Sigmoid colon (tissue), 7 donors: ENCODE data around the gene SEH1L. TPM values are rescaled to one million over a fixed set of nuclear protein-coding genes. Genes with fewer than 3 reads are reported as not detected.

ENCODE experiments used
- DNase-seq: peaks from one replicate; pipeline ENCODE4 v3.0.0-alpha.2; 2019
- H3K27ac ChIP-seq, 4 donors: fragments of 200-600 bp; sonication (generic); one replicate each; pipeline ENCODE4 v1.5.1; 2016 to 2019; ENCODE audit warnings: mild to moderate bottlenecking in 1 of 4
- H3K27me3 ChIP-seq, 3 donors: fragments of 200-600 bp; sonication (generic); one replicate each; pipeline ENCODE4 v1.5.1; 2019; ENCODE audit warnings: mild to moderate bottlenecking in 1 of 3
- H3K36me3 ChIP-seq, 4 donors: fragments of 200-600 bp; sonication (generic); one replicate each; pipeline ENCODE4 v1.5.1; 2016 to 2019
- H3K4me1 ChIP-seq, 4 donors: fragments of 200-600 bp; sonication (generic); one replicate each; pipeline ENCODE4 v1.5.1; 2017 to 2019
- H3K4me3 ChIP-seq, 4 donors: fragments of 200-600 bp; sonication (generic); one replicate each; pipeline ENCODE4 v1.5.1; 2017 to 2019; ENCODE audit warnings: mild to moderate bottlenecking in 2 of 4, moderate library complexity in 1 of 4
- H3K9me3 ChIP-seq, 4 donors: fragments of 200-600 bp in 3 of 4; sonication (generic) in 3 of 4; one replicate each; pipeline versions ENCODE4 v1.5.1 to v1.6.1; 2013 to 2019
- EP300 ChIP-seq, 4 donors: sonication (generic); formaldehyde crosslinking; IDR thresholded peaks; one replicate each; pipeline ENCODE4 v1.6.1; 2017; ENCODE audit warnings: antibody characterized with exemption in 4 of 4
- POLR2A ChIP-seq, 2 donors: fragments of 450-650 bp; IDR thresholded peaks; one replicate each; pipeline ENCODE4 v1.6.1; 2016; ENCODE audit warnings: antibody characterized with exemption in 2 of 2, mild to moderate bottlenecking in 2 of 2, moderate library complexity in 2 of 2
- POLR2AphosphoS5 ChIP-seq, 4 donors: sonication (generic); formaldehyde crosslinking; IDR thresholded peaks; one replicate each; pipeline ENCODE4 v1.6.1; 2017; ENCODE audit warnings: antibody characterized with exemption in 4 of 4
- WGBS, 2 donors: extraction: QIAGEN DNeasy Blood & Tissue Kit; methylation state at CpG; one replicate each; pipeline ENCODE4 v1.1.7; 2013; 5-methylcytosine and 5-hydroxymethylcytosine counted together
- intact Hi-C: fragments of 100-400 bp; cut with DNase I; formaldehyde crosslinking; loops from one replicate; pipeline ENCODE4 v1.15.1; 2023
- polyA plus RNA-seq, 3 donors: library from polyadenylated mRNA; stranded (reverse); fragments of 200-250 nt; gene quantifications; one replicate each; pipeline ENCODE4 v1.2.3, GENCODE V29; 2013
- total RNA-seq, 4 donors: library from RNA; depleted of rRNA; stranded (reverse); fragments of >200 nt; gene quantifications; one replicate each; pipeline ENCODE4 v1.1.0, GENCODE V29; 2016
- TF ChIP-seq, protein P1 (sequence below), 4 experiments: fragments of 450-650 bp in 3 of 4; fragments of 200-600 bp in 1 of 4; IDR thresholded peaks; one replicate each; pipeline ENCODE4 v1.5.1; 2016 to 2019; ENCODE audit warnings: antibody characterized with exemption in 4 of 4, mild to moderate bottlenecking in 3 of 4, moderate library complexity in 2 of 4
- donor health status: healthy with polysubstance abuse.
- donor health status: Bipolar disorder and iron deficiency.
- donor health status: healthy.

Gene SEH1L
- total and polyA plus RNA-seq, 7 donors, result 15.3 to 38.1 (median 16.3) TPM

GRCh38 chr18:13014232-13014631 is 66.4 kb downstream of the SEH1L start:
- no peak overlapping the region for H3K4me3 ChIP-seq
- no peaks in the 10 kb centered on the region for H3K27me3 ChIP-seq
- H3K4me1 ChIP-seq, result no peaks in the 10 kb centered on the region
- H3K36me3 ChIP-seq, result peaks cover 12 to 98% (median 24%) of the 10 kb centered on the region in 4 donors
- no peak for TF ChIP-seq POLR2AphosphoS5 (IDR thresholded peaks at IDR 0.05)
- TF ChIP-seq POLR2A (IDR thresholded peaks at IDR 0.05), result no peak
- TF ChIP-seq EP300 (IDR thresholded peaks at IDR 0.05), result no peak
- TF ChIP-seq, protein P1, sequence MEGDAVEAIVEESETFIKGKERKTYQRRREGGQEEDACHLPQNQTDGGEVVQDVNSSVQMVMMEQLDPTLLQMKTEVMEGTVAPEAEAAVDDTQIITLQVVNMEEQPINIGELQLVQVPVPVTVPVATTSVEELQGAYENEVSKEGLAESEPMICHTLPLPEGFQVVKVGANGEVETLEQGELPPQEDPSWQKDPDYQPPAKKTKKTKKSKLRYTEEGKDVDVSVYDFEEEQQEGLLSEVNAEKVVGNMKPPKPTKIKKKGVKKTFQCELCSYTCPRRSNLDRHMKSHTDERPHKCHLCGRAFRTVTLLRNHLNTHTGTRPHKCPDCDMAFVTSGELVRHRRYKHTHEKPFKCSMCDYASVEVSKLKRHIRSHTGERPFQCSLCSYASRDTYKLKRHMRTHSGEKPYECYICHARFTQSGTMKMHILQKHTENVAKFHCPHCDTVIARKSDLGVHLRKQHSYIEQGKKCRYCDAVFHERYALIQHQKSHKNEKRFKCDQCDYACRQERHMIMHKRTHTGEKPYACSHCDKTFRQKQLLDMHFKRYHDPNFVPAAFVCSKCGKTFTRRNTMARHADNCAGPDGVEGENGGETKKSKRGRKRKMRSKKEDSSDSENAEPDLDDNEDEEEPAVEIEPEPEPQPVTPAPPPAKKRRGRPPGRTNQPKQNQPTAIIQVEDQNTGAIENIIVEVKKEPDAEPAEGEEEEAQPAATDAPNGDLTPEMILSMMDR (IDR thresholded peaks at IDR 0.05), result no peak
- 89 to 90% methylated on average over 2 of the region's 2 CpGs for WGBS, 2 donors
- H3K9me3 ChIP-seq, result no peaks in the 10 kb centered on the region
- no peak overlapping the region for H3K27ac ChIP-seq
- intact Hi-C loops, result no loop called here
- DNase-seq, result no peak

GRCh38 chr18:13014818-13015217 is 67.0 kb downstream of the SEH1L start:
- no peaks in the 10 kb centered on the region for H3K9me3 ChIP-seq
- WGBS, 2 donors, result 85 to 94% methylated on average over 4 of the region's 4 CpGs
- no peak for TF ChIP-seq POLR2A (IDR thresholded peaks at IDR 0.05)
- TF ChIP-seq POLR2AphosphoS5 (IDR thresholded peaks at IDR 0.05), result no peak
- TF ChIP-seq, protein P1 (IDR thresholded peaks at IDR 0.05), result no peak
- no peak for TF ChIP-seq EP300 (IDR thresholded peaks at IDR 0.05)
- H3K4me1 ChIP-seq, result no peaks in the 10 kb centered on the region
- no peak overlapping the region for H3K4me3 ChIP-seq
- no peak overlapping the region for H3K27ac ChIP-seq
- intact Hi-C loops, result no loop called here
- H3K27me3 ChIP-seq, result no peaks in the 10 kb centered on the region
- H3K36me3 ChIP-seq, result peaks cover 12 to 98% (median 20%) of the 10 kb centered on the region in 4 donors
- no peak for DNase-seq

DNA sequence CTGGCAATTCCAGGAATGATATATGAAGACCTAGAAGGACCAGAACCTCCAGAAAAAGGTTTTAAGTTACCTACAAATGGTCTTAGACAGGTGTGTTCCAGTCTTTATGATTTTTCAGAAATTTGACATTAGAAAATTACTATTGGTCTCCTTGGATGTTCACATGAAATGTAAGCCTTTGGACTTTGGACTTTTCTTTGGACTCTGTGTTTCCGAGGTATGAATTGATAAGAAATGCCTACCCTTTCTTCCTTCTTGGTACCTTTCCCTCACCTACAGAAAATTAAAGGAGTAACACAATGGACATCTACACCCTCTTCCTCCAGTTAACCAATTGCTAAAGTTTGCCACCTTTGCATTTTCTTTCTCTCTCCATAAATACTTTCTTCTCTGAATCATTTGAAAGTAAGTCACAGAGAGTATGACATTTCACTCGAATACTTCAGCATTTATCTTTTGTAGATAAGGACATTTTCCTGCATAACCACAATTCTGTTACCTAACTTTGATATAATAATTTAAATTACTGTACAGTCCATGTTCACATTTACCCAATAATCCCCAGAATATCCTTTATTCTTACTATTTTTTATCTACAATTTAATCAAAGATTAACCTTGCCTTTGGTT is 69.5 kb downstream of the SEH1L start:
- H3K4me3 ChIP-seq, result no peak overlapping the region
- 56 to 77% methylated on average over 2 of the region's 2 CpGs for WGBS, 2 donors
- H3K4me1 ChIP-seq, result no peaks in the 10 kb centered on the region
- H3K27ac ChIP-seq, result no peak overlapping the region
- H3K27me3 ChIP-seq, result no peaks in the 10 kb centered on the region
- intact Hi-C loops, result no loop called here
- peaks cover 12 to 97% (median 19%) of the 10 kb centered on the region in 4 donors for H3K36me3 ChIP-seq
- peaks cover 0 to under 1% (median 0%) of the 10 kb centered on the region in 4 donors for H3K9me3 ChIP-seq
- DNase-seq, result no peak
- TF ChIP-seq, protein P1 (IDR thresholded peaks at IDR 0.05), result no peak
- TF ChIP-seq POLR2A (IDR thresholded peaks at IDR 0.05) (no peak), EP300 (IDR thresholded peaks at IDR 0.05) (no peak), POLR2AphosphoS5 (IDR thresholded peaks at IDR 0.05) (no peak)

DNA sequence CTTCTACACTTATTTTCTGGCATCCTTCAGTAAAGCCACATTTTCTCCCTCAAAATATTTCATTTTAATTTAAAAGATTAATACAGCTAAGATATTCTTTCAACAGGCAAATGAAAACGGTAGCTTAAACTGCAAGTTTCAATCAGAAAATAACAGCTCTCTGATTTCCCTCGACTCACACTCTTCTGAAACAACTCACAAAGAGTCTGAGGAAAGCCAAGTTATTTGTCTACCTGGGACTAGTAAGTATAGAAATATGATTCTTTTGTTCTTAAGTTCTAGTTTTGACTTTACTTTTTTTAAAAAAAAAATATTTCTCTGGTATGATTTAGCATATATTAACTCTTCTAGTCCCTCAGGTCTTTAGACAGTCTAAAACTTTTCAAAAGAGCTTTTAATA is 70.6 kb downstream of the SEH1L start:
- H3K36me3 ChIP-seq, result peaks cover 12 to 97% (median 22%) of the 10 kb centered on the region in 4 donors
- 86 to 87% methylated on average over 2 of the region's 2 CpGs for WGBS, 2 donors
- no peak overlapping the region for H3K4me3 ChIP-seq
- intact Hi-C loops, result no loop called here
- no peak for DNase-seq
- no peaks in the 10 kb centered on the region for H3K4me1 ChIP-seq
- peaks cover 0 to 3% (median 0%) of the 10 kb centered on the region in 4 donors for H3K9me3 ChIP-seq
- H3K27ac ChIP-seq, result no peak overlapping the region
- TF ChIP-seq, protein P1 (IDR thresholded peaks at IDR 0.05), result no peak
- TF ChIP-seq POLR2AphosphoS5 (IDR thresholded peaks at IDR 0.05), result no peak
- no peak for TF ChIP-seq POLR2A (IDR thresholded peaks at IDR 0.05)
- TF ChIP-seq EP300 (IDR thresholded peaks at IDR 0.05), result no peak
- H3K27me3 ChIP-seq, result no peaks in the 10 kb centered on the region

- WGBS, 2 donors, result 73 to 76% methylated on average over 3 of the region's 3 CpGs
- Histone ChIP-seq H3K4me1 (no peaks in the 10 kb centered on the region), H3K4me3 (no peak overlapping the region), H3K27me3 (no peaks in the 10 kb centered on the region), H3K27ac (no peak overlapping the region), H3K36me3 (peaks cover 7 to 94% (median 22%) of the 10 kb centered on the region in 4 donors), H3K9me3 (peaks cover 0 to 3% (median 0%) of the 10 kb centered on the region in 4 donors)
- TF ChIP-seq EP300 (IDR thresholded peaks at IDR 0.05) (no peak), POLR2A (IDR thresholded peaks at IDR 0.05) (no peak)
- TF ChIP-seq, protein P1 (IDR thresholded peaks at IDR 0.05), result no peak
- intact Hi-C loops, result no loop called here
- DNase-seq, result no peak
These were observed 71.5 kb downstream of the SEH1L start for GRCh38 chr18:13019301-13019700.
